Occipital lobe (tissue), 2 donors: Measurements from ENCODE around the gene METTL13. TPM values are rescaled to one million over a fixed set of nuclear protein-coding genes. Genes with fewer than 3 reads are reported as not detected.
"Not testable (repeated sequence)": the region's sequence is repeated elsewhere in the genome, so short reads cannot be mapped to it uniquely, and the experiment has no call there.

Experiments used
- DNase-seq: peaks from one replicate; lab custom pipeline; 2025; lab: John Stamatoyannopoulos, UW
- total RNA-seq: library from RNA; depleted of rRNA; stranded (reverse); fragments of >200 nt; gene quantifications from one replicate; pipeline ENCODE4 v1.2.3, GENCODE V29; 2014

METTL13 gene
- total RNA-seq, 1 donor from 2014 or later = 20.9 TPM

GRCh38 chr1:171763764-171764163 lies 17.7 kb upstream of the METTL13 start:
- no peak for DNase-seq

- DNase-seq = no peak
These were observed 12.3 kb upstream of the METTL13 start for GRCh38 chr1:171769171-171769570.

GRCh38 chr1:171769754-171770153 lies 11.7 kb upstream of the METTL13 start:
- DNase-seq = no peak

GRCh38 chr1:171772312-171772711 lies 9.1 kb upstream of the METTL13 start:
- no peak for DNase-seq

- no peak for DNase-seq
These were observed 781 bp upstream of the METTL13 start for GRCh38 chr1:171780583-171781175.

- DNase-seq = no peak
These were observed 2.5 kb downstream of the METTL13 start for GRCh38 chr1:171783816-171784530.

GRCh38 chr1:171784784-171785183 lies 3.3 kb downstream of the METTL13 start:
- no peak for DNase-seq

GRCh38 chr1:171785766-171786165 lies 4.3 kb downstream of the METTL13 start:
- no peak for DNase-seq

- DNase-seq = no peak
These were observed 5.1 kb downstream of the METTL13 start for GRCh38 chr1:171786534-171786933.

- DNase-seq = no peak
These were observed 6.4 kb downstream of the METTL13 start for GRCh38 chr1:171787686-171788480.

- DNase-seq = no peak
These were observed 7.2 kb downstream of the METTL13 start for GRCh38 chr1:171788696-171789095.

- no peak for DNase-seq
These were observed 8.9 kb downstream of the METTL13 start for GRCh38 chr1:171790318-171790717.

GRCh38 chr1:171792656-171793369 lies 11.4 kb downstream of the METTL13 start:
- DNase-seq = no peak

- no peak for DNase-seq
These were observed 12.2 kb downstream of the METTL13 start for GRCh38 chr1:171793636-171794035.

- DNase-seq = no peak
These were observed 12.6 kb downstream of the METTL13 start for GRCh38 chr1:171794085-171794484.

GRCh38 chr1:171796592-171796991 lies 15.1 kb downstream of the METTL13 start:
- no peak for DNase-seq

- no peak for DNase-seq
These were observed 16.9 kb downstream of the METTL13 start for GRCh38 chr1:171798311-171798710.

- DNase-seq = no peak
These were observed 17.3 kb downstream of the METTL13 start for GRCh38 chr1:171798765-171799164.

- DNase-seq = no peak
These were observed 17.7 kb downstream of the METTL13 start for GRCh38 chr1:171799166-171799565.

GRCh38 chr1:171799698-171800097 lies 18.2 kb downstream of the METTL13 start:
- DNase-seq = not testable (repeated sequence)

GRCh38 chr1:171800342-171800741 lies 18.9 kb downstream of the METTL13 start:
- no peak for DNase-seq

- no peak for DNase-seq
These were observed 19.4 kb downstream of the METTL13 start for GRCh38 chr1:171800851-171801250.
